SU-DHL-6 (cell line): ENCODE measurements around the gene OPN1MW.
"Not testable (repeated sequence)": the region's sequence is repeated elsewhere in the genome, so short reads cannot be mapped to it uniquely, and the experiment has no call there.

Experiments used
- H2AFZ ChIP-seq: fragments of 200-600 bp; sonication (generic); 2 replicates; pipeline ENCODE4 v1.6.1; 2014; ENCODE audit warnings: low read depth, mild to moderate bottlenecking, moderate library complexity, mixed read lengths, antibody characterized with exemption, low read length; ENCODE audit not compliant: severe bottlenecking
- H3F3A ChIP-seq: fragments of 200-600 bp; shearing (Covaris generic); 2 replicates; pipeline ENCODE4 v1.6.0; 2016; ENCODE audit warnings: antibody characterized with exemption, mild to moderate bottlenecking; ENCODE audit not compliant: insufficient read depth
- H3K27ac ChIP-seq: fragments of 200-600 bp; sonication (generic); 2 replicates; pipeline ENCODE4 v1.5.1; 2016; ENCODE audit warnings: low read depth, mild to moderate bottlenecking, low read length, moderate library complexity, mixed read lengths
- H3K27me3 ChIP-seq: fragments of 200-600 bp; sonication (generic), shearing (Covaris generic); 2 replicates; pipeline ENCODE4 v1.6.0; 2014; ENCODE audit warnings: mild to moderate bottlenecking, low read length
- H3K36me3 ChIP-seq: fragments of 200-600 bp; sonication (generic); 2 replicates; pipeline ENCODE4 v1.6.1; 2014; ENCODE audit warnings: mild to moderate bottlenecking, low read length, mixed read lengths
- H3K4me2 ChIP-seq: fragments of 300-600, 200-600 bp; shearing (Covaris generic), sonication (generic); 2 replicates; pipeline ENCODE4 v1.6.0; 2014; ENCODE audit warnings: low read length, low read depth, mild to moderate bottlenecking; ENCODE audit not compliant: poor library complexity, severe bottlenecking
- H3K4me3 ChIP-seq: fragments of 200-600 bp; sonication (generic); 2 replicates; pipeline ENCODE4 v1.5.1; 2014; ENCODE audit warnings: antibody characterized with exemption, low read length, mild to moderate bottlenecking, mixed read lengths; ENCODE audit not compliant: insufficient read depth, poor library complexity, severe bottlenecking
- H3K79me2 ChIP-seq: fragments of 200-600 bp; sonication (generic); 2 replicates; pipeline ENCODE4 v1.6.1; 2014; ENCODE audit warnings: mild to moderate bottlenecking, low read length, moderate library complexity; ENCODE audit not compliant: insufficient read depth
- H3K9ac ChIP-seq: fragments of 200-600 bp; sonication (generic); 2 replicates; pipeline ENCODE4 v1.7.0; 2014; ENCODE audit warnings: mild to moderate bottlenecking, low read length
- H3K9me2 ChIP-seq: fragments of 200-600 bp; sonication (generic); replicated peaks from 2 replicates; pipeline ENCODE4 v1.6.1; 2014; ENCODE audit warnings: low read length; ENCODE audit not compliant: insufficient read depth
- H3K9me3 ChIP-seq: fragments of 200-600 bp; sonication (generic); 2 replicates; pipeline ENCODE4 v1.6.1; 2014; ENCODE audit warnings: low read length, mixed read lengths; ENCODE audit not compliant: insufficient read depth
- H4K20me1 ChIP-seq: fragments of 200-600 bp; sonication (generic); 2 replicates; pipeline ENCODE4 v1.6.1; 2014; ENCODE audit warnings: low read depth, mild to moderate bottlenecking, antibody characterized with exemption, low read length, moderate library complexity, mixed read lengths
- EZH2phosphoT487 ChIP-seq: fragments of 200-600 bp; sonication (generic), shearing (Covaris generic); conservative IDR thresholded peaks from 2 replicates; pipeline ENCODE4 v1.6.1; 2018; ENCODE audit warnings: mild to moderate bottlenecking, antibody characterized with exemption, low read length, moderate library complexity, mixed read lengths
- TF ChIP-seq, protein P1 (sequence below): fragments of 200-600 bp; sonication (generic); IDR thresholded peaks from one replicate; pipeline ENCODE4 v1.5.1; 2017; ENCODE audit warnings: antibody characterized with exemption, mild to moderate bottlenecking, low read length, moderate library complexity; ENCODE audit not compliant: insufficient read depth, poor library complexity, severe bottlenecking

OPN1MW gene

DNA sequence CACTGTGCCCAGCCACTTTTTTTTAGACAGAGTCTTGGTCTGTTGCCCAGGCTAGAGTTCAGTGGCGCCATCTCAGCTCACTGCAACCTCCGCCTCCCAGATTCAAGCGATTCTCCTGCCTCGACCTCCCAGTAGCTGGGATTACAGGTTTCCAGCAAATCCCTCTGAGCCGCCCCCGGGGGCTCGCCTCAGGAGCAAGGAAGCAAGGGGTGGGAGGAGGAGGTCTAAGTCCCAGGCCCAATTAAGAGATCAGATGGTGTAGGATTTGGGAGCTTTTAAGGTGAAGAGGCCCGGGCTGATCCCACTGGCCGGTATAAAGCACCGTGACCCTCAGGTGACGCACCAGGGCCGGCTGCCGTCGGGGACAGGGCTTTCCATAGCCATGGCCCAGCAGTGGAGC, at the start of gene OPN1MW:
Gene OPN1MW, plus strand, starts transcription at position 301 of the 400 bp plus-strand sequence. Its CDS starts 82 bp downstream, at position 383.
- not testable (repeated sequence) for H2AFZ ChIP-seq, H3K27ac ChIP-seq, H3K4me3 ChIP-seq, H3K4me2 ChIP-seq, H3K9ac ChIP-seq, H4K20me1 ChIP-seq, H3K36me3 ChIP-seq, H3F3A ChIP-seq, H3K9me2 ChIP-seq, H3K79me2 ChIP-seq, H3K9me3 ChIP-seq, H3K27me3 ChIP-seq

DNA sequence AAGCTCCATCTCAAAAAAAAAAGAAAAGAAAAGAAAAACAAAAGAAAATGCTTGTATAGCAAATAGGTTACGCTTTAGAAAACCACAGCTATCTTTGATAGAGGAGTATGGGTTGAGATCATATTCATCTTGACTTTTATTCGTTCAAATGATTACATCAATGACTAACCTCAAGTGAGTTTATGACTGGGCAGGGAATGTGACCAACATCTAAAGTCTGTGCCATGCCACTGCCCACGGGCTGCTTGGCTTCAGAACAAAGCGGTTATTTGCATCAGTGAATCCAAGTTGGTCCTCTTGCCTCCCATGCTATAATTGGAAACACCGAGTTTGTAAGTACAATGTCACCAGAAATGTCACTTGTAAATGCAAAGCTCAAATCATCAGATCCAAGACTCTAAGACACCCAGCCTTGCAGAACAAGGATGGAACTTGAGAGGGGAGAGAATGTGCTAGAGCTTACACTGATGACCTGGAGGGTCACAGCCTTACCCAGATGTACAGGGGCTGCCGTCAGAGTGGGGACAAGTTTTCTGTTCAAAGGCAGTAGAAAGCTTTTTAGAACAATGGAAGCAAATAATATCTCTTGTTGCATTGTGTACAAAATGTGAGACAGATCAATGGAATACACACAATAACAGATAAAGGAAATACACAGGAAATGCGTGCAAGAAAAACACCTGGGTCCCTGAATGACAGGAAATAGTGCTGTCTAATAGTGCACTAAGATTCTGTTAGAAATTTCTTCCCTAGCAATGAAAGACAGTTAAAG, 46.8 kb upstream of the OPN1MW start:
- no peak overlapping the region for H3K9ac ChIP-seq
- TF ChIP-seq EZH2phosphoT487 = no peak
- TF ChIP-seq, protein P1, sequence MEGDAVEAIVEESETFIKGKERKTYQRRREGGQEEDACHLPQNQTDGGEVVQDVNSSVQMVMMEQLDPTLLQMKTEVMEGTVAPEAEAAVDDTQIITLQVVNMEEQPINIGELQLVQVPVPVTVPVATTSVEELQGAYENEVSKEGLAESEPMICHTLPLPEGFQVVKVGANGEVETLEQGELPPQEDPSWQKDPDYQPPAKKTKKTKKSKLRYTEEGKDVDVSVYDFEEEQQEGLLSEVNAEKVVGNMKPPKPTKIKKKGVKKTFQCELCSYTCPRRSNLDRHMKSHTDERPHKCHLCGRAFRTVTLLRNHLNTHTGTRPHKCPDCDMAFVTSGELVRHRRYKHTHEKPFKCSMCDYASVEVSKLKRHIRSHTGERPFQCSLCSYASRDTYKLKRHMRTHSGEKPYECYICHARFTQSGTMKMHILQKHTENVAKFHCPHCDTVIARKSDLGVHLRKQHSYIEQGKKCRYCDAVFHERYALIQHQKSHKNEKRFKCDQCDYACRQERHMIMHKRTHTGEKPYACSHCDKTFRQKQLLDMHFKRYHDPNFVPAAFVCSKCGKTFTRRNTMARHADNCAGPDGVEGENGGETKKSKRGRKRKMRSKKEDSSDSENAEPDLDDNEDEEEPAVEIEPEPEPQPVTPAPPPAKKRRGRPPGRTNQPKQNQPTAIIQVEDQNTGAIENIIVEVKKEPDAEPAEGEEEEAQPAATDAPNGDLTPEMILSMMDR = no peak
- H4K20me1 ChIP-seq = no peaks in the 10 kb centered on the region
- H3F3A ChIP-seq = no peaks in the 10 kb centered on the region
- H3K9me2 ChIP-seq = no peaks in the 10 kb centered on the region
- no peak overlapping the region for H2AFZ ChIP-seq
- H3K27me3 ChIP-seq = no peaks in the 10 kb centered on the region
- H3K79me2 ChIP-seq = no peaks in the 10 kb centered on the region
- H3K4me2 ChIP-seq = no peak overlapping the region
- H3K9me3 ChIP-seq = no peaks in the 10 kb centered on the region
- no peak overlapping the region for H3K4me3 ChIP-seq
- H3K27ac ChIP-seq = no peak overlapping the region
- no peaks in the 10 kb centered on the region for H3K36me3 ChIP-seq

DNA sequence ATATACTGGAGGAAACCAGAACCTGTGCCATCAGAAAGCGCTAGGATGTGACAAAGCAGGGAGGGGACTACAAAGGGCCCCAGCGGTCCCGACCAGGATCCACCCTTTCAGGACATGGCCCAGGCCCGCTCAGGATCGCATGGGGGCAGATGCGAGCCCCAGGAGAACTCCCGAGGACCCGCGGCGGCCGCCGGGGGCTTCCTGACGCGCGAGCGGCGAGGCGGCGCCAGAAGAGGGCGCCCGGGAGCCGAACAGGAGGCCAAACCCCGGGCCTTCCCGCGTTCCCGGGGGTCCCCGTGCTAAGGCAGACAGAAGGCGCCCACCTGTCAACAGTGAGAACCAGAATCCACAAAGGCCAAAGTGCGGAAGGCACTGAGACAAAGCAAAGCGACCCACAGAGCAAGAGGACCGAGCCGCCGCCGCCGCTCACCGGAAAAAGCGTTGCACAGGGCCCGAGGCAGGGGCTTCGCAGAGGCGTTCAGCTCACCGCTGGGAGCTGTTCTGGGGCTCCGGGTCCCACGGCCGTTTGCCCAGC, 45.7 kb upstream of the OPN1MW start:
- Histone ChIP-seq H3F3A (no peaks in the 10 kb centered on the region), H3K36me3 (no peaks in the 10 kb centered on the region), H3K4me3 (no peak overlapping the region), H3K4me2 (peak overlapping the region; percentile 39), H3K9me3 (no peaks in the 10 kb centered on the region), H4K20me1 (no peaks in the 10 kb centered on the region), H2AFZ (peak overlapping the region; percentile 68), H3K9ac (no peak overlapping the region), H3K79me2 (no peaks in the 10 kb centered on the region), H3K27ac (no peak overlapping the region), H3K27me3 (no peaks in the 10 kb centered on the region), H3K9me2 (no peaks in the 10 kb centered on the region)
- no peak for TF ChIP-seq EZH2phosphoT487
- TF ChIP-seq, protein P1 = peak; percentile 60

DNA sequence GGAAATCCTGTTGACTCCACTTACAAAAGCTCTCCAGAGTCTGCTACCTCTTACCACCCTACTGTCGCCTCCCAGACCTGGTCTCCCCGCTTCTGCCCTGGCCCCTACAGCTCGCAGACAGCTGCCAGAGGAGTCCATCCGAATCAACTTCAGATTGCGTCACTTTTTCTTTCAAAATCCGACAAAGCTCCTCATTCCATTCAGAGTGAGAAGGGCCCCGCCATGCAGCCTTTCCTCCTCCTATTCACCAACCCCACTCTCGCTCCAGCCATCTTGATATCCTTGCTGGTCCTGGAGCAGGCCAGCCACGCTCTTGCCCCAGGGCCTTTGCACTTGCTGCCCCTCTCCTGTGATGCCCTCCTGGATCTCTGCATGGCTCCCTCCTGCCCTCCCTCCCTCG, 43.5 kb upstream of the OPN1MW start:
- Histone ChIP-seq H3K4me2 (no peak overlapping the region), H3K9me2 (no peaks in the 10 kb centered on the region), H3K9ac (no peak overlapping the region), H3K79me2 (no peaks in the 10 kb centered on the region), H3K27me3 (no peaks in the 10 kb centered on the region), H3K9me3 (no peaks in the 10 kb centered on the region), H3K36me3 (no peaks in the 10 kb centered on the region), H3K27ac (no peak overlapping the region), H3F3A (no peaks in the 10 kb centered on the region), H2AFZ (no peak overlapping the region), H3K4me3 (no peak overlapping the region), H4K20me1 (no peaks in the 10 kb centered on the region)
- TF ChIP-seq EZH2phosphoT487 = no peak
- TF ChIP-seq, protein P1 = no peak
